GM18519 (cell line): ENCODE data around the gene ABCA2.
"Not testable (repeated sequence)": the region's sequence is repeated elsewhere in the genome, so short reads cannot be mapped to it uniquely, and the experiment has no call there.

Experiments
- ATAC-seq: cut with Tn5 transposase; IDR thresholded peaks from one replicate; pipeline ENCODE4 v1.9.1; 2021; ENCODE audit warnings: mild to moderate bottlenecking, moderate library complexity; ENCODE audit not compliant: unreplicated experiment, low FRiP score

ABCA2 gene

GRCh38 chr9:137063311-137064026, 35.4 kb upstream of the ABCA2 start:
- no peak for ATAC-seq

GRCh38 chr9:137062798-137063197, 34.8 kb upstream of the ABCA2 start:
- ATAC-seq: not testable (repeated sequence)

GRCh38 chr9:137062384-137062783, 34.3 kb upstream of the ABCA2 start:
- no peak for ATAC-seq

- ATAC-seq: no peak
Observed at GRCh38 chr9:137058521-137059234, 30.6 kb upstream of the ABCA2 start.

GRCh38 chr9:137057545-137057944, 29.5 kb upstream of the ABCA2 start:
- ATAC-seq: no peak

GRCh38 chr9:137056739-137057415, 28.8 kb upstream of the ABCA2 start:
- no peak for ATAC-seq

GRCh38 chr9:137055385-137056364, 27.6 kb upstream of the ABCA2 start:
- no peak for ATAC-seq

- no peak for ATAC-seq
Observed at GRCh38 chr9:137054932-137055384, 26.9 kb upstream of the ABCA2 start.

- ATAC-seq: no peak
Observed at GRCh38 chr9:137053944-137054931, 26.2 kb upstream of the ABCA2 start, which contains the start of gene ENTPD2. TSS of gene ENTPD2 (minus strand) at chr9:137054061. CDS start at chr9:137053997, 64 bp downstream.

- no peak for ATAC-seq
Observed at GRCh38 chr9:137052998-137053943, 25.2 kb upstream of the ABCA2 start.

GRCh38 chr9:137052293-137052692, 24.3 kb upstream of the ABCA2 start:
- no peak for ATAC-seq

- no peak for ATAC-seq
Observed at GRCh38 chr9:137051145-137051724, 23.2 kb upstream of the ABCA2 start.

- ATAC-seq: no peak
Observed at GRCh38 chr9:137050570-137050969, 22.5 kb upstream of the ABCA2 start.

- no peak for ATAC-seq
Observed at GRCh38 chr9:137049544-137050449, 21.8 kb upstream of the ABCA2 start.

- ATAC-seq: no peak
Observed at GRCh38 chr9:137048655-137049543, 20.9 kb upstream of the ABCA2 start.
